SK-N-SH treated with all-trans-retinoic acid at 6 μM for 48 hours (cell line): ENCODE measurements around the gene SKA3.

ENCODE experiments used
- CSDC2 ChIP-seq: fragments of 250-450 bp; sonication (Bioruptor Pico); IDR thresholded peaks from 2 replicates; pipeline ENCODE4 v1.5.0; 2020; ENCODE audit warnings: mild to moderate bottlenecking, moderate library complexity
- PATZ1 ChIP-seq: fragments of 250-450 bp; sonication (Bioruptor Pico); IDR thresholded peaks from 2 replicates; pipeline ENCODE4 v1.8.0; 2020; ENCODE audit warnings: mild to moderate bottlenecking, moderate library complexity, borderline replicate concordance
- TSHZ2 ChIP-seq: fragments of 250-450 bp; sonication (Bioruptor Pico); IDR thresholded peaks from 2 replicates; pipeline ENCODE4 v1.5.0; 2020; ENCODE audit warnings: mild to moderate bottlenecking, moderate library complexity
- ZC3H10 ChIP-seq: fragments of 250-450 bp; sonication (Bioruptor Pico); IDR thresholded peaks from 2 replicates; pipeline ENCODE4 v1.5.1; 2021; ENCODE audit warnings: mild to moderate bottlenecking, moderate library complexity
- ZFP30 ChIP-seq: fragments of 450-650 bp; formaldehyde crosslinking; IDR thresholded peaks from 2 replicates; pipeline ENCODE4 v1.5.0; 2022; ENCODE audit warnings: mild to moderate bottlenecking, moderate library complexity
- ZNF8 ChIP-seq: fragments of 450-650 bp; formaldehyde crosslinking; IDR thresholded peaks from 2 replicates; pipeline ENCODE4 v1.5.0; 2020; ENCODE audit warnings: mild to moderate bottlenecking, moderate library complexity

GRCh38 chr13:21176982-21177284, 581 bp upstream of the SKA3 start:
- TF ChIP-seq ZC3H10 (CRISPR knock-in tag) (no peak), ZNF8 (CRISPR knock-in tag) (no peak), TSHZ2 (CRISPR knock-in tag) (no peak), ZFP30 (CRISPR knock-in tag) (no peak), PATZ1 (CRISPR knock-in tag) (no peak), CSDC2 (CRISPR knock-in tag) (no peak)
